ENCODE measurements around the gene CYP4B1.

The CYP4B1 gene

GRCh38 chr1:46815133-46815532 is 16.3 kb downstream of the CYP4B1 start:
- no peaks in the 10 kb centered on the region for H3K79me2 ChIP-seq (ENCODE audit: insufficient read depth, low read depth)

GRCh38 chr1:46816930-46817329 is 18.1 kb downstream of the CYP4B1 start:
- Histone ChIP-seq H2AFZ (ENCODE audit: low read depth) (no peak overlapping the region), H3K9ac (no peak overlapping the region), H3K36me3 (ENCODE audit: insufficient read depth) (no peaks in the 10 kb centered on the region), H3K4me3 (IDR thresholded peaks at IDR 0.05; ENCODE audit: insufficient read depth, low read depth, low read length) (no peak overlapping the region), H3K4me1 (ENCODE audit: low read depth, poor library complexity, severe bottlenecking) (no peaks in the 10 kb centered on the region), H3K27me3 (ENCODE audit: insufficient read depth, low read depth) (no peaks in the 10 kb centered on the region), H4K20me1 (ENCODE audit: insufficient read depth) (no peaks in the 10 kb centered on the region), H3K79me2 (ENCODE audit: insufficient read depth, low read depth) (no peaks in the 10 kb centered on the region), H3K27ac (no peak overlapping the region), H3K4me2 (no peak overlapping the region)
- TF ChIP-seq CTCF (conservative IDR thresholded peaks at IDR 0.05; ENCODE audit: low read depth, low read length) = no peak

More at GRCh38 chr1:46815133-46815532, 16.3 kb downstream of the CYP4B1 start:
- no peak overlapping the region for H3K27ac ChIP-seq
- H3K9ac ChIP-seq = no peak overlapping the region
- H3K27me3 ChIP-seq (ENCODE audit: insufficient read depth, low read depth) = no peaks in the 10 kb centered on the region
- H4K20me1 ChIP-seq (ENCODE audit: insufficient read depth) = no peaks in the 10 kb centered on the region
- H3K4me2 ChIP-seq = no peak overlapping the region
- H3K36me3 ChIP-seq (ENCODE audit: insufficient read depth) = no peaks in the 10 kb centered on the region
- TF ChIP-seq CTCF (conservative IDR thresholded peaks at IDR 0.05; ENCODE audit: low read depth, low read length) = no peak
- H3K4me3 ChIP-seq (IDR thresholded peaks at IDR 0.05; ENCODE audit: insufficient read depth, low read depth, low read length) = no peak overlapping the region
- H2AFZ ChIP-seq (ENCODE audit: low read depth) = no peak overlapping the region
- H3K4me1 ChIP-seq (ENCODE audit: low read depth, poor library complexity, severe bottlenecking) = no peaks in the 10 kb centered on the region

- Histone ChIP-seq H4K20me1 (ENCODE audit: insufficient read depth) (no peaks in the 10 kb centered on the region), H3K36me3 (ENCODE audit: insufficient read depth) (no peaks in the 10 kb centered on the region), H3K4me2 (no peak overlapping the region), H3K27me3 (ENCODE audit: insufficient read depth, low read depth) (no peaks in the 10 kb centered on the region), H3K27ac (no peak overlapping the region), H3K4me3 (IDR thresholded peaks at IDR 0.05; ENCODE audit: insufficient read depth, low read depth, low read length) (no peak overlapping the region), H2AFZ (ENCODE audit: low read depth) (no peak overlapping the region), H3K79me2 (ENCODE audit: insufficient read depth, low read depth) (no peaks in the 10 kb centered on the region), H3K4me1 (ENCODE audit: low read depth, poor library complexity, severe bottlenecking) (no peaks in the 10 kb centered on the region), H3K9ac (no peak overlapping the region)
- TF ChIP-seq CTCF (conservative IDR thresholded peaks at IDR 0.05; ENCODE audit: low read depth, low read length) = no peak
Observed at GRCh38 chr1:46817814-46818213, 19.0 kb downstream of the CYP4B1 start.

GRCh38 chr1:46818591-46818990 is 19.7 kb downstream of the CYP4B1 start:
- no peak for TF ChIP-seq CTCF (conservative IDR thresholded peaks at IDR 0.05; ENCODE audit: low read depth, low read length)
- Histone ChIP-seq H2AFZ (ENCODE audit: low read depth) (no peak overlapping the region), H3K27me3 (ENCODE audit: insufficient read depth, low read depth) (no peaks in the 10 kb centered on the region), H3K79me2 (ENCODE audit: insufficient read depth, low read depth) (no peaks in the 10 kb centered on the region), H3K4me1 (ENCODE audit: low read depth, poor library complexity, severe bottlenecking) (no peaks in the 10 kb centered on the region), H3K9ac (no peak overlapping the region), H3K4me2 (no peak overlapping the region), H3K36me3 (ENCODE audit: insufficient read depth) (no peaks in the 10 kb centered on the region), H3K4me3 (IDR thresholded peaks at IDR 0.05; ENCODE audit: insufficient read depth, low read depth, low read length) (no peak overlapping the region), H4K20me1 (ENCODE audit: insufficient read depth) (no peaks in the 10 kb centered on the region), H3K27ac (no peak overlapping the region)

All from KMS-11 (cell line).